Activated gamma-delta T cell treated with anti-CD3 and anti-CD28 coated beads, Interleukin-2, amount 50 U/mL, for 16 hours (primary cell): ENCODE measurements around the gene LRMDA.

Source experiments
- DNase-seq: peaks from one replicate; pipeline ENCODE4 v3.0.0-alpha.2; 2020; ENCODE audit warnings: low read depth

LRMDA gene

DNA sequence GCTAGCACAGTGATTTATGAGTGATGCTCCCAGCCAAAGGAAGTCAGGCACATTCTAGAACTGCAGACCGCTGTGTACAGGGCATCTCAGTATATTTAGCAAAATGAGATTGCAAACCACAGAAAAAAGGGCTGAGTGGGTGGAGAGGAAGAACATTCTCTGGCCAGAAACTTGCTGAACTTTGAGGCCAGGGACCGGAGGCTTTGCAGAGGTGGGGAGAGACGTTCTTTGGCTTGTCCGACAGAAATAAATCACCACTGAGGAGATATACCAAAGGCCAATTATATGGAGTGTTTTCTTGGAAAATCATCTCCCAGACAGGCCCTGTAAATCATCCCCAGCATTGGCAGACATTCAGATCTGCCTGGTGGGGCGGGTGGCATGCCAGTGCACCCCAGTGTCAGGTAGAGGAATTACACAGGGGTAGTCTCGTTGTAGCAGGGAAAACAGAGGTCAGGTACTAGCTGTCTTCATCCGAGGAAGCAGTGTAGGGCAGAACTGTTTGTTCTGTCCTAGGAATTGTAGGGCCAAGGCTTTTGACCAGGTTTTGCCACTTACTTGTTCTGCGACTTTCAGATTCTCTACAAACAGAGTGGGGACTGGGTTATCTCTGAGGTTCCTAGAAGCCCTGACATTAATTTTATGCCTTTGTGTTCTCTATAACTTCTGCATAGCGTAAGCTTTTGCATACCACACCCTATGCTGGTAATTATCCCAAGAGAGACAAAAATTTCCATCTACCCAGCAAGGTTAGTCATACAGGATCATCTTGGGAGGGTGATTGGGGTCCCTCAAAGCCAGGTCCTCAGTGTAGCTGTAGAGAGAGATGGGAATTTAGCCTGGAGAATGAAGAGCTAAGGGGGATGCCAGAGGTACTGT, 655.6 kb downstream of the LRMDA start:
- DNase-seq, result no peak

DNA sequence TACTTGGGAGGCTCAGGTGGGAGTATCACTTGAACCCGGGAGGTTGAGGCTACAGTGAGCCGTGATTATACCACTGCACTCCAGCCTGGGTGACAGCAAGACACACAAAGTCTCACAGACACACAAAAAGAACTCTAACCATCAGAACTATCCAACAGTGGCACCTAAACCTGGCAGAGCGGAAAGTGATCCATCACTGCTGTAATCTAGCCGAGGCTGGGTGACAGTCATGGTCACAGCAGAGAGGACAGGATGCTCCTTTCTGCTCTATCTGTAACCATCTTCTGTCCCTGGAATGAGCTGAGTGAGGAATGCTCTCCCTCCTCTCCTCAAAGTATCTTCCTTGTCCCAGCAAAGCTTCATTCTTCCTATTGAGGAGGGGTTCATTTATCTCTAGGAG, 656.6 kb downstream of the LRMDA start:
- no peak for DNase-seq

DNA sequence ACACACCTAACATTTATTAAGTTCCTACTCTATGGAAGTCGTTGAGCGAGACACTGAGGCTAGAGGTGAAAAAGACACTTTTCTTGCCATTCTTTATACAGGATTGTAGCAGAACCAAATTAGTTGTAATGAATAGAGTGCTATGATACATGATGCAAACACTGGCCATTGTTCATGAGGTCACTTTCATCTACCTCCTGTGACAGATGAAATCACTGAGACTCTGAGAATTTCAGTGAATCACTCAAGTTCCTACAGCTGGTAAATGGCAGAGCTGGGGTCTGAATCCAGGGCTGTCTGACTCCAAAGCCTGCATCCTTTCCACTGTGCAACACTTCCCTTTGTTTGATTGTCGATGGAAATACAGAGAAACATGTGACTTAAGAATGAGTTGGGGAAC, 657.6 kb downstream of the LRMDA start:
- DNase-seq, result no peak

DNA sequence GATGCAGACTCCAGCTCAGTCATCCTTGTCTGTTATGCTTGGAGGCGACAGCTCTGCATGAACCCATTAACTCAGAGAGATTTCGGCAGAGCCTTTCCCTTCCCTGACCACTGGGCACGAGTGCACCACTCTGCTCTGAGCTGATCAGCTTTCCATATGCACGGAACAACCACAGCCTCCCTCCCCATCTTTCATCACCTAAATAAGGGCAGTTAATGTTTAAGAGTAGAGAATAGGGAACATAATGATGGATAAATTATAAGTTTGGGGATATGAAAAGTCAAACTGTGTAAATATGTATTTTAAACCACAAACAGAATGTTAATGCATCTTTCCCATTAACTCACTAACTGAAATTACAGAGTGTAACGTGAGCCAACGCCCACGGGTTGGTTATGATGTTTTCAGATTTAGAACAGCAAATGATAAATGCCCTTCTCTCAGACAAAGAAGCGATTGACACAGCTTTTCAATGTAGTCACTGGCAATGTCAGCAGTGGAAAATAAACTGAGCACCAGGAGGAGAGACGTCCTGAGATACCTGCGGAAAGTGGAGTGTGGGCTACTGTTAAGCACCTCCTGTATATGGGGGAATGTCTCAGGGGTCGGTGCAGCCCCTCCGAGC, 658.2 kb downstream of the LRMDA start:
- no peak for DNase-seq

- DNase-seq, result no peak
These were observed 660.5 kb downstream of the LRMDA start for GRCh38 chr10:76091926-76092325.

- DNase-seq, result no peak
These were observed 675.2 kb downstream of the LRMDA start for GRCh38 chr10:76106611-76107010.

DNA sequence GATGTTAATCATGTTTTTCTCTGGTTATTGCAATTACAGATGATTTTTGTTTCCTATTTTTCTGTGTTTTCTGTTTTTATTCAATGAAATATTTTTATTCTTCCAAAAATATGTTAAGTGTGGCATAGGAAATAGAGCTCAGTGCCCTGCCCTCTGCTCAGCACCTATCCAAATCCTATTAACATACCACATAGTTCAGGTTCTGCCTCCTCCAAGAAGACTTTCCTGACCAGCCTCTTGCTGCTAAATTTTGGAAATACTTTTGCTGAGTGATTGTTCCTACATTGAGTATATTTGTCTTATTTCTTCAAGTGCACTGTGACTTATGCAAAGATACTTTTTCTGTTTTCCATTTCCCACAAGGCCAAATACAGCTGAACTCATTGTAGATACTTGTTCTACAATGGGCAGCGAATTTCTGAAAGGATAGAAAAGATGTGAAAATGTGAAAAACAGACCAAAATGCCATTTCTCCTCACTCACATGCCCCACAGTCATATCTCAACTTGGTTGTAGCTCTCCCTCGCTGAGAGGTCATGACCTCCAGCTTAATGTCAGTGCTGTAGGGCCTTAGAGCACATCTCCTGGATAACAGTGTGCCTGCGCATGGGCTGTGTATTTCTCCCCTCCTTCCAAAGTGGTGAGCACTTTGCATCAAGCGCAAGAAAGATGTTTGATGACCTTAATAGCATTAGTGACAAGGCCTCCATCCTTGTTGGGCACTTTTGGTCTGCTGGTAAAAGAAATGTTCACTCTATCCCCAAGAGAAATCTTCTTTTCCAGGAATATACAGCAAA, 677.3 kb downstream of the LRMDA start:
- no peak for DNase-seq

DNA sequence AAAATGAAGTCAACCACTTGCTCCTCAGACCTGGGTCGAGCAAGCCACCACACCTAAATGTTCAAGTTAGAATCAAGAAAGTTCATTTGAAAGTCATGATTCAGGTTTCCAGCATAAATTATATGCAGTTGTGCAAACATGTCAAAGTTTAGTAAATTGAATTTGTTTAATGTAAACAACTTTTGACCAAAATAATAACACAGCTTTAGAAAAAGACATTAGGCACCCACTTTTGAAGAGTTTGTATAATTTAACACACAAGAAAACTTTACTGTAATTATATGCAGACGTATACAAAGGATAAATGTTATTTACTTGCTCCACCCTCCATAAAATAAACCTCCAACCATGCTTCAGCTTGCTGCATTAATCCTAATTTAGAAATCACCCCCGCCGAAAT, 680.0 kb downstream of the LRMDA start:
- no peak for DNase-seq

- DNase-seq, result no peak
These were observed 680.8 kb downstream of the LRMDA start for GRCh38 chr10:76111986-76112825.

GRCh38 chr10:76112826-76113150, 681.4 kb downstream of the LRMDA start:
- no peak for DNase-seq

DNA sequence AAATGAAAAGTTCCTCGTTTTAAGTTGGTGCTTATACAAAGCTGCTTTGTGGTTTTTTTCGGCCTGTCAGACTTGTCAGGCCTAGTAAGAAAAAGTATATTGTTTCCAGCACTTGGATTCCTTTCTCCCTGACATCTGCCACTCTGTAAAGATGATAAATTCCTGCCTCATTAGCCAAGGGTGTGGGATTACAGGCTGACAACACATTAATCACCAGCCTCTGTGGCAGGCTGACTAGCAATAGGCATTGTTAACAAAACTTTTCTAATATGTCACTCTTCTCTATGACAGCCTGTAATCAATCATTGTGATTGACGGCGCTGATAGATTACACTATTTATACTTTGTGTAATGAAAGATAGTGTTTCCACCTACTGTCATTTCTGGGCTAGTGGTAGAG, 682.5 kb downstream of the LRMDA start:
- no peak for DNase-seq

DNA sequence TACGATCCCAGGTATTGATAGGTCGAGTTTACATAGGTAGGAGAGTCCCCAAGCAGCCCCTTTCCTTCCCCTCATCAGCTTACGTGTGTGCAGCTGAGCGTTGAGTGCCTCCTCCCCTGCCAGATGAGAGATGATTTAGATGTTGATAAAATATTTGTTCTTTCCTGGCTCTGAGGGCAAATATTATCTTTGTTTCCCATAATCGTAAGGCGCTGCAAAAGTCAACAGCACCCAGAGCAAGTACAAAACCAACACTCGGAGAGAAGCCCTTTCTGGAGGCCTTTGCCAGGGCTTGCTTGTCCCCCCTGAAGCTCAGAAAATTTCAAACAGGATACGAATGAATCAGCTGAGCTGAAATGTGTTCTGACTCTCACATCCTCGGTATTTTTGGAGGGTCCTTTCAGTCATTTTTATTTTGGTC, 683.2 kb downstream of the LRMDA start:
- DNase-seq, result no peak

- no peak for DNase-seq
These were observed 683.7 kb downstream of the LRMDA start for GRCh38 chr10:76115131-76115470.

DNA sequence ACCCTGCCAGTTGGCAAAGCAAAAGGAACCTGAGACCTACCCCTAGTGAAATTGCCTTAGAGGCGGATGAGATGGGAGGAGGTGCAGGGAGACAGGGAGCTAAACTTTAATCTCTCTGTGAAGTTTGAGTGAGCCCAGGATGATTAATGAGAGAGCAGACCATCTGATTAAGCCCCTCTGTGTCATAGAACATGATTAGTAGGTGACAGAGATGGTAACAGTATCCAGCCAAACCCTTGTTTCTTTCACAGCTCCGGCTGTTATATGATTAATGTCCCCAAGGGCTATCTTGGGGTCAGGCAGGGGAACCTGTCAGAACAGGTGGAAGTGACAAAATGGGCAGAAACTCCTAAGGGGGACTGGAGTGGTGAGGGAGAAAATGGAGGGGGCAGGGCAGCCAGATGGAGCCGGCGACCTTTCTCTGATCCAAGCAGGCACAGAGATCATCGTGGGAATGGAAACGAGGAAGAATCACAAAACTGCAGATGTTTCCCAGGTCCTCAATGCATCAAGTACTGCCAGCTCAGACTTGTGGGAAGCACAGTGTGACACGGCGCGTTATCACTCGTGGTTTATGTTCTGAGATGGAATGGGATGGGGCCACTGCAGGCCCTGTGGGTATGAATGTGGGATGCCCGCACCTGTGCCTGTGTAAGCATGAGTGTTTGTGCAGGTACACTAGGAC, 684.2 kb downstream of the LRMDA start:
- no peak for DNase-seq

DNA sequence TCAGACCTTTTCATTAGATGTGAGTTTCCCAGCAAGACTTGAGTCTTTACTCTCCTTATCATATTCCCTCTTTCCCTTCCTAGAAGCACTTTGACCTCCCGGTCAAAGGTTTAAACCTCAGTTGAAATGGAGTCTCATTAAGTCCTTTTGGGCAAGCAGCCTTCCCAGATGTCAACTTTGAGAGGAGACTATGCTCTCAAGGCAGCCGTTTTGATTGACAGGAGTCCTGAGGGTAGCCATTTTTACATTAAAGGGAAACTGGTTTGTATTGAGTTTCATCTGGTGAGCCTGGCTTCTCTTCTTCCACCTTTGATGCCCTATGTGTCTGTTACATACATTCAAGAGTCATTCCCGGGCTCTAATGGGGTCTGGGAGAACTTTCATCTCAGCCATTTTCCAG, 685.1 kb downstream of the LRMDA start:
- no peak for DNase-seq

GRCh38 chr10:76117949-76118348, 686.5 kb downstream of the LRMDA start:
- no peak for DNase-seq

DNA sequence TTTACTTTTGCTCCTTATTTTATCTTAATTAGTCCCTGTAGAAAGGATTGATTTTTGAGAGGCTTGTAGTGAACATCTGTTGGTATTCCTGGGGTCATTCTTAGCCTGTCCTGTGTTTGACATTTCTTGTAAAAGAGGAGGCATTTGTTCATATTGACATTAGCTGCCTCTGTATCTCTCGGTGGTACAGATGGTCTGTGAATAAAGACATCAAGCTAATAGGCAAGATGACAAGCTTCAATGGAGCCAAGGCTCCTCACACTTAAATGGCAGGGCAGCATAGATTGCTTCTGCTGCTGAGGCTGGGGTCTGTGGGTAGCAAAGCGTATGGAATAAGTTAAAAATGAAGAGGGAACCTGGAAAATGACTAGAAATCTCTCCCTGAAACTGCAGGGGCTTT, 687.6 kb downstream of the LRMDA start:
- DNase-seq, result no peak

GRCh38 chr10:76119515-76119914, 688.1 kb downstream of the LRMDA start:
- DNase-seq, result no peak

DNA sequence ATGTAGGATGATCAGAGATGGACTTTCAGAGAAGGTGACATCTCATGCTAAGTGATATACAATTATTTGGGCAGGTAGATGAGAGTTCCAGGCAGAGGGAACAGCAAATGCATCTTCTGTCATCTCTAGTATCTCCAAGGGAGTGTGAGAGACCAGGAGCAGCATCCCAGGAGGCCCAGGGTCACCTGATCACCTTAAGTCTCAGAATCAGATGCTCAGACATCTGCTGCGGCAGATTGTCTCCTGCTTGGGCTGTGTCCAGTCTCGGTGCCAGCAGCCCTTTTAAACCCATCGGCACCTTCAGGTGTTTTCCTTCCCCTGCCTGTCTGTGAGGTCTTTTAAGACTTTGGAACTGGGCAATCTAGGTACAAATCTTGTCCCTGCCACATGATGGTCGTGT, 690.6 kb downstream of the LRMDA start:
- no peak for DNase-seq

DNA sequence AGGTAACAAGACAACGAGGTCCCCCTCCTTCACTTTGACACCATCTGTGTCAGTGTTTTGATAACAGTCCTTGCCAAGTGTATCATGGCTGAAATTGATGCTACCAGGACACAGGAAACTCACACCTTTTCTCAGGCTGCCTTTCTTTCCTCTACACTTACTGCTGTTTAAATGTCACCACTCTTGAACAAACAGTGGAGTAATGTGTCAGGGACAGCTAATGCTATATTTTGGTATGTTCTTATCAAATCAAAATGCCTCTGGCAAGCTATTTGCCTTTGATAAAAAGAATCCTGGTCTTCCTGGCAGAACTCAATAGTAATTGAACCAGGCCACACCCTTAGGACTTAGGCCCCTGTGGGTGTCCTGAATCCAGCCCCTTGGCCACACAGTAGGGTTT, 692.9 kb downstream of the LRMDA start:
- no peak for DNase-seq

DNA sequence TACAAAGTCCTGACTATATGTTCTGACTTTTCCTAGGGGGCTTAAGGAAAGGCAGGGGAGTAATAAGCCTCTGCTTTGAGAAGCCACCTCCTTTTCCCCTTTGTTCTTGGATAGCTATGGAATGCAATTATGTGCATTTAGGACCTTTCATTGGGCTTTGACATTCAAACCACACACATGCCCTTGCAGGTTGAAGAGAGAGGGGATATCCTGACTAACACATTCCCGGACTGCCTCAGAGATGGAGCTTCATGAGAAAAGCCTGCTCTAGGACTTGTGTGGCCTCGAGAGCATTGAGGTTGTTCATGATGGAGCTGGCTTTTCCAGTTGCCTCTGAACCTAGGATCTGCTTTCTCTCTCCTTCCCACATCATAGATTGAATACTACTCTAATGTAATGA, 694.5 kb downstream of the LRMDA start:
- DNase-seq, result no peak
